ENCODE results near the gene ENTHD1. TPM values are rescaled to one million over a fixed set of nuclear protein-coding genes. Genes with fewer than 3 reads are reported as not detected.

Gene ENTHD1
- total RNA-seq (2014; rRNA removed; shearing (Covaris generic)): not detected in 2 replicates

DNA sequence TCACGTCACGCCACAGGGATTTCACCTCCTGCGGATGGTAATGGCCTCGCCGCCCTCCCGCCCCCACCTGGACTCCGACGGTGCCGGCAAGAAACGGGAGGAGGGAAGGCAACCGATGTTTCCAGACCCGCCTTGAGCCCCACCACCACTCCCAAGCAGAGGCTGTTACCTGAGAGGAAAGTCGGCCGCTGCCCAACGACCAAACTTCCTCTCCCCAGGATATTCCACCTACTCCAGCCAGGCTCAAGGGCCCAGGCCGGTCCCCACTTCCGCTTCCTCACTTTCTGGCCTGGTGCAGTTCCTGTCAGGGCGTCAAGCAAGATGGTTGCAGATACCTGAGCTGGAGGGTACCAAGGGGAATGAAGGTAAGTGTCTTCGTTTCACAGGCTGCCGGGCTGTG is at the start of gene ENTHD1:
Gene ENTHD1, minus strand, starts transcription at position 235 of the 400 bp plus-strand sequence. CDS start 6,012 bp downstream, outside the sequence.
- no peak for DNase-seq (ENCODE audit: low read depth)

DNA sequence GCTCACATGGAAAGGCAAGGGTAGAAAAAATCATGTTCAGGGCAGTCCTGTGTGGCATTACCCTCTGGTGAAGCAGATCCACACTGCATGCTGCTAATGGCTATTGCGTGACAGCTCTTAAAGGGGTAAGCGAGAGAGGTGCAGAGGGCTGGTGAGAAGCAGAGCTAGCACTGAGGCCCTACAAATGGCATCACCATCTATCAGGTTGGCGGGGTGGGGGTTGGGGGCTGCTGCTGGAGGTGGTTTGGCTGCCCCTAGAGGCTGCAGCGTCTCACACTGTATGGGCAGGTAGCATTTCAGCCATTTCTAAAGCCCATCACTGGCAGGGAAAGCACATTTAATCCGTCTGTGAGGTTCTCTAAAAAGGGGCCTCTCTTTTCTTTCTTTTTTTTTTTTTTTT is 49.8 kb upstream of the ENTHD1 start:
- no peak for DNase-seq (ENCODE audit: low read depth)

- DNase-seq (ENCODE audit: low read depth): no peak
Measured at GRCh38 chr22:39942439-39943230, 49.1 kb upstream of the ENTHD1 start.

DNA sequence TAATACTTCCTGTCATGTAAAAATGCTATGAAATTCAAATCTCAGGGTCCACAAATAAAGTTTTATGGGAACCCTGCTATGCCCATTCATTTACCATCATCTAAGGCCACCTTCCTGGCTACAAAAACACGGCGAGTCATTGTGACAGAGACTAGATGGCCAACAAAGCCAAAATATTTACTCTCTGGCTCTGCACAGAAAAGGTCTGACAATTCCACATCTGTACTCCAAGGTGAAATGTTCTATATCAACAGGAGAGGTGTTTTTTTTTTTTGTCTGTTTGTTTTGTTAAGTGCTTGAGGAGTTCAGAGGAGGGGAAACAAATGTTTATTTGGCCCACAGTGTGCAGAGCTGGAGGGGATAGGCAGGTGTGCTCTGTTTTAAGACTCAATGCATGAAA is 48.0 kb upstream of the ENTHD1 start:
- DNase-seq (ENCODE audit: low read depth): no peak

GRCh38 chr22:39940757-39941305 is 47.3 kb upstream of the ENTHD1 start:
- no peak for DNase-seq (ENCODE audit: low read depth)

DNA sequence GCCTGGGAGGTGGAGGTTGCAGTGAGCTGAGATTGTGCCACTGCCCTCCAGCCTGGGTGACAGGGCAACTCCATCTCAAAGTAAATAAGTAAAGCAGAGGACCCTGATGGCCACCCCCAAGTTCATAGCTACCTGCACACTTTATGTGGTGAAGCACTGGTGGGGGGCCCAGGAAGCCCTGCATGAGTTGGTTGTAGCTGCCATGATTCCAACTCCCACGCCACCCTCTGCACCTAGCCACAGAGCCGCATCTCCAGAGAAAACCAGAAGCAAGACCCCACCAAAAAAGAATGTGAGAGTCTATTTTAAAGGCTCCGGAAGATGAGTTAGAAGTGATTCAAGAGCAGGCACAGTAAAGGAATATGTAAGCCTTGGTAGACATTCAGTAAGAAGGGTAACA is 46.3 kb upstream of the ENTHD1 start:
- DNase-seq (ENCODE audit: low read depth): no peak

GRCh38 chr22:39938509-39939111 is 45.0 kb upstream of the ENTHD1 start:
- no peak for DNase-seq (ENCODE audit: low read depth)

DNA sequence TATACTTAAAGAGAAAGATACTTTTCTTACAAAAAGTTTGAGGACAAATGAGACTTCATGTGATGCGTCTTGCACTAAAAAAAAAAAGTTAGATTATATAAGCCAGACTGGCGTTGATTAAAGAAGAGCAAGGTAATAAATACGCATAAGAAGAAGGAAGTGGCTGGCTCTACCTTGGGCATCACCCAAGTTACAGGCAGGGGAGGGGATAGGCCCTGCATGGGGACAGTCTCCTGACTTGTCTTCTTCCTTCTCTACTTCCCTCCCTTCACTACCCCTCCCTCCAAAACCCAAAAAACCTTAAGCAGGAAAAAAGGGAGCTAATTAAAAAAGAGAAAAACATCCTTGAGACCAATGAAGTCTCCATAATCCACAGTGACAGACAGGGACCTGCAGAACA is 44.3 kb upstream of the ENTHD1 start:
- DNase-seq (ENCODE audit: low read depth): no peak

GRCh38 chr22:39936523-39937145 is 43.1 kb upstream of the ENTHD1 start:
- no peak for DNase-seq (ENCODE audit: low read depth)

DNA sequence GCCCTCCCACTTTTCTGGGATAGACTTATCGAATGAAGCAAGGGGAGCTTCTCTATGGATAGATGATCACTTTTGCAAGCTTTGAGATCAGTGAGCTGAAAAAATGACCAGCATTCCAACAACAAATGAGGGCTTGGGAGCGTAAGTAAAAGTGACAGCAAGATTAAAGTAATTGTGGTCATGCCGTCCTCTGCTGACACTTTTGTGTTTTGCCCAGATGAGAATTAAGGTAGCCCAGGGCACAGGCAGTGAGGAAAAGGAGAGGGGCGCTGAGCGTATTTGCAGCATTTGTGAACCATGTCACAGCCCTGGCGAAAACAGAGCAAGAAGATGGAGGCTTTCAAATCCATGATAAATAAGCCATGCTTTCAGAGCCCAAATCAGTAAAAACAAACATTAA is 42.1 kb upstream of the ENTHD1 start:
- no peak for DNase-seq (ENCODE audit: low read depth)

- no peak for DNase-seq (ENCODE audit: low read depth)
Measured at GRCh38 chr22:39935116-39935515, 41.6 kb upstream of the ENTHD1 start.

GRCh38 chr22:39933741-39934140 is 40.2 kb upstream of the ENTHD1 start:
- DNase-seq (ENCODE audit: low read depth): no peak

GRCh38 chr22:39932918-39933649 is 39.5 kb upstream of the ENTHD1 start:
- DNase-seq (ENCODE audit: low read depth): peak; percentile 44

- DNase-seq (ENCODE audit: low read depth): no peak
Measured at GRCh38 chr22:39932166-39932565, 38.6 kb upstream of the ENTHD1 start.

GRCh38 chr22:39931251-39931650 is 37.7 kb upstream of the ENTHD1 start:
- DNase-seq (ENCODE audit: low read depth): no peak

DNA sequence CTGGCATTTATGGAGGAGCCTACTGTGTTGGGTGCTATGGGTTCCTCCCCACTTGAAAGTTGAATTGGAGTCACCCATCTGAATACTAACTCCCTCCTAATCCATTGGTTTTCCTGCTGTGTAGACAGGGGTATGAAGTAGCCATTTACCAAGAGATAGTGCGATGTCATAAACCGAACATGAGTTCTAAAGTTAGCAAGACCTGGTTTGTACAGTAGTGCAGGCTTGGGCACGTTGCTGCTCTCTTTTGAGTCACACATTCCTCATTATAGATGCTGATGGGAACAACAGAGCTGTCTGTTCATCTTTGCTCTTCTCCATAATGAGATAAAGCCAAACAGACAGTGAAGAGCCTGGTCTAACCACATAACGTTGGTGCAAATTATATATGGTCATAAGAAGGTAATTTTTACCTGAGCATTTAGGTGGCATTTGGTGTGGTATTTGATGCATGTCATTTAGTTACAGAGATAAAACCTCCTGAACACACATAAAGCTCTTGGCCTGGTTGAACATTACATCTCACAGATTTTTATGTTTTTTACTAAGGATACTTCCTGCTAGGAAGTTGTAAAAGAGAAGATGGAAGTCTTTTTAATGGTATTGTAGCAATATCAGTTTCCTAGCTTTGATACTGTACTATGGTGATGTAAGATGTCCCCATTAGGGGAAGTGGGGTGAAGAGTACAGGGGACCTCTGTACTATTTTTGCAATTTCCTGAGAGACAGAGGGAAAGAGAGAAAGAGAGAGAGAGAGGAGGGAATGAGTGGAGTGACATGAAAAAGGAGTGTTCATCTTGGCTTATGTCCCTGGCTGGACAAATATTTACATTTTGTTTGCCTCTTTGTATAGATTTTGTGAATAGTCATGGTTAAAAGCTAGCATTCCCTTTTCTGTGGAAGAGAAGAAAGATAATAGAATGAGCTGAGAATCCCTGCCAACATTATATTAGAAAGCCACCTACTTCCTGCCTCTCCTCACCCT is 35.3 kb upstream of the ENTHD1 start:
- DNase-seq (ENCODE audit: low read depth): no peak

GRCh38 chr22:39927544-39927943 is 34.0 kb upstream of the ENTHD1 start:
- DNase-seq (ENCODE audit: low read depth): no peak

DNA sequence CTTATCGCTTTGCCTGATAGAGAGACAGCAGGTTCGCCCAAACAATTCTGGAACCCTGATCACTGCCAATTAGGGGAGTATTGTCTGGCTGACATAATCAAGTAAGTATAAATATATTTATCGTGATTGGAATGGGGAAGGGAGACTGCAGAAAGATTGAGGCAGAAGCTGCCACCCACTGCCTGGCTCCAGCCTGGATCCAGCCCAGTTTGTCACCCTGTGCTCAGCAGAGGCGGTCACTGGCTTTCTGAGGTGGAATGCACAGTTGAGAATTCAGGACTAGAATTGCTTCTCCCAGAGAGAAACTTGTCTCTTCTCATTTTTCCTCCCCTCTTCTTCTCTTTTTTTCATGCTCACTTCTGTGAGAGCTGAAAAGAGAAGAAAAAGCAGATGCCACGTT is 33.2 kb upstream of the ENTHD1 start:
- DNase-seq (ENCODE audit: low read depth): no peak

DNA sequence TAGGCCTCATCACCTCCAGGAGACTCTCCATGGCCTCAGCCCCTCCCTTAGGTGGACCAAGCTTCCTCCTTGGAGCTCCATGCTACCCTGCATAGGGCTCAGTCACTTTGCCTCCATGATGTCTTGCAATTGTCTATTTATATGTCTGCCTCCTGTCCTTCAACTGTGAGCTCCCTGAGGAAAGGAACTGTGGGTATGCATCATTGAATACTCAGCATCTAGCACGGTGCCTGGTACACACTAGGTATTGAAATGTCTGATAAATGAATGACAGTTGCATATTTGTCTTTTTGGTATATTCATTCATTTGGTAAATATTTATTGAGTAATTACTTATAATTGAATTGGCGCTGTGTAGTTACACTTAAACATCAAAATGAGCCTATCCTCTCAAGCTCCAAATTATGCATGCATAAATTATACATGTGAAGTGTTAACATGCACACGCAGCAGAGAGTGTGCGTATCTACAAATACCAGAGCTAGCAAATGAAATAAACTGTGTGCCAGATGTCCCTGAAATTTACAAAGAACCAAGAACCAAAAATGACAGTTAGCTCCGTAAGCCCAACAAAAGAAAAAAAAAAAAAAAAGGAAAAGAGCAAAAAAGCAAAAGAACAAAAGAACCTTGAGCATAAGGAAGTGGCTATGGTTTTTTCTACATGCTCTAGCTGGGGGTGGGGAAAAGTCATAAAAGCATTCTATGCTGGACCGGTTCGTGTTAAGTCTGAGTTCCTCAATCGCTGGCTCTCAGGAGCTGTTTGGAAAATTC is 32.5 kb upstream of the ENTHD1 start:
- no peak for DNase-seq (ENCODE audit: low read depth)

GRCh38 chr22:39925273-39925672 is 31.7 kb upstream of the ENTHD1 start:
- no peak for DNase-seq (ENCODE audit: low read depth)

Measured in Daoy (cell line).